GM12878 (cell line): ENCODE data around the gene UBE2E2.

Experiments used
- ATF7 ChIP-seq: fragments of 450-650 bp; IDR thresholded peaks from 2 replicates; pipeline ENCODE4 v1.6.1; 2016; ENCODE audit warnings: low read depth, mild to moderate bottlenecking
- CTCF ChIP-seq, 3 experiments: IDR thresholded peaks in 2 of 3; conservative IDR thresholded peaks in 1 of 3; 2 replicates each; pipeline ENCODE4 v1.5.1; 2011; ENCODE audit warnings: low read depth in 3 of 3, low read length in 3 of 3, mild to moderate bottlenecking in 3 of 3, control low read depth in 2 of 3, moderate library complexity in 2 of 3, inconsistent platforms in 1 of 3, mixed read lengths in 1 of 3; ENCODE audit not compliant: control insufficient read depth in 2 of 3, insufficient read depth in 1 of 3; ENCODE audit errors: extremely low read depth in 1 of 3
- E2F4 ChIP-seq: IDR thresholded peaks from 2 replicates; pipeline ENCODE4 v1.6.1; 2012; ENCODE audit warnings: low read depth, low read length, improper control_type of control experiment
- EGR1 ChIP-seq, 2 experiments: IDR thresholded peaks; 1 replicate in 1 of 2; 2 replicates in 1 of 2; pipeline ENCODE4 v1.6.1; 2011 to 2012; ENCODE audit warnings: low read depth in 2 of 2, low read length in 2 of 2, borderline replicate concordance in 1 of 2, mild to moderate bottlenecking in 1 of 2, moderate library complexity in 1 of 2
- EZH2 ChIP-seq: IDR thresholded peaks from 2 replicates; pipeline ENCODE4 v1.6.1; 2012; ENCODE audit warnings: low read depth, mild to moderate bottlenecking, control low read depth, inconsistent platforms, low read length, borderline replicate concordance; ENCODE audit not compliant: control insufficient read depth
- MAX ChIP-seq: IDR thresholded peaks from 2 replicates; pipeline ENCODE4 v1.6.1; 2012; ENCODE audit warnings: low read depth, low read length, improper control_type of control experiment
- REST ChIP-seq: IDR thresholded peaks from 2 replicates; pipeline ENCODE4 v1.6.1; 2012; ENCODE audit warnings: mild to moderate bottlenecking, low read depth, low read length
- STAT3 ChIP-seq: IDR thresholded peaks from 2 replicates; pipeline ENCODE4 v1.6.1; 2011; ENCODE audit warnings: low read depth, low read length, improper control_type of control experiment
- USF1 ChIP-seq: IDR thresholded peaks from 2 replicates; pipeline ENCODE4 v1.6.1; 2011; ENCODE audit warnings: borderline replicate concordance, low read depth, mild to moderate bottlenecking, moderate library complexity, mixed read lengths, low read length; ENCODE audit not compliant: insufficient read depth; ENCODE audit errors: extremely low read length

GRCh38 chr3:23615068-23615467 is 411.9 kb downstream of the UBE2E2 start:
- TF ChIP-seq E2F4 = no peak
- TF ChIP-seq EZH2 = no peak
- no peak for TF ChIP-seq EGR1 (IDR thresholded peaks at IDR 0.05; ENCODE audit: borderline replicate concordance in 1 of 2, low read depth in 2 of 2, low read length in 2 of 2)
- TF ChIP-seq REST = no peak
- no peak for TF ChIP-seq MAX
- peak in 1 of 3 experiments; percentile 7; a peak in 1 of 6 replicates for TF ChIP-seq CTCF (IDR thresholded peaks at IDR 0.05 in 2 of 3, conservative IDR thresholded peaks at IDR 0.05 in 1 of 3; ENCODE audit: control insufficient read depth in 2 of 3, extremely low read depth in 1 of 3, insufficient read depth in 1 of 3, low read depth in 3 of 3, low read length in 3 of 3)
- TF ChIP-seq STAT3 = no peak
- no peak for TF ChIP-seq USF1
- no peak for TF ChIP-seq ATF7
